Stimulated activated CD4-positive, alpha-beta T cell treated with anti-CD3 and anti-CD28 coated beads, Interleukin-12 subunit alpha, Interleukin-12 subunit beta, amount 100 ng/mL, for 4 hours (primary cell): ENCODE measurements around the gene NUP210.
A peak's percentile ranks its signal among the peaks of the same experiment; 100 is the strongest.
"Not testable (repeated sequence)": the region's sequence is repeated elsewhere in the genome, so short reads cannot be mapped to it uniquely, and the experiment has no call there.

Experiments
- DNase-seq: peaks from one replicate; pipeline ENCODE4 v3.0.0-alpha.2; 2020

Gene NUP210

GRCh38 chr3:13420045-13420830 is at the start of gene NUP210:
Gene NUP210, minus strand, starts transcription at chr3:13420322. Its CDS starts 96 bp downstream, at chr3:13420226.
- peak; percentile 69 for DNase-seq

- DNase-seq: no peak
Observed at GRCh38 chr3:13466781-13467180, 46.7 kb upstream of the NUP210 start.

GRCh38 chr3:13465236-13465873 is 45.2 kb upstream of the NUP210 start:
- no peak for DNase-seq

- DNase-seq: no peak
Observed at GRCh38 chr3:13463618-13464400, 43.7 kb upstream of the NUP210 start.

GRCh38 chr3:13462822-13463221 is 42.7 kb upstream of the NUP210 start:
- no peak for DNase-seq

GRCh38 chr3:13462125-13462629 is 42.1 kb upstream of the NUP210 start:
- DNase-seq: no peak

GRCh38 chr3:13461169-13462124 is 41.3 kb upstream of the NUP210 start:
- peak; percentile 65 for DNase-seq

- DNase-seq: no peak
Observed at GRCh38 chr3:13460341-13460736, 40.2 kb upstream of the NUP210 start.

- no peak for DNase-seq
Observed at GRCh38 chr3:13459605-13460340, 39.7 kb upstream of the NUP210 start.

- DNase-seq: no peak
Observed at GRCh38 chr3:13457593-13457992, 37.5 kb upstream of the NUP210 start.

GRCh38 chr3:13455644-13456043 is 35.5 kb upstream of the NUP210 start:
- DNase-seq: no peak

- DNase-seq: peak; percentile 6
Observed at GRCh38 chr3:13452490-13453335, 32.6 kb upstream of the NUP210 start.

- DNase-seq: peak; percentile 22
Observed at GRCh38 chr3:13451301-13451673, 31.2 kb upstream of the NUP210 start.

- DNase-seq: not testable (repeated sequence)
Observed at GRCh38 chr3:13442882-13443281, 22.8 kb upstream of the NUP210 start.

GRCh38 chr3:13440204-13440817 is 20.2 kb upstream of the NUP210 start:
- DNase-seq: no peak

- not testable (repeated sequence) for DNase-seq
Observed at GRCh38 chr3:13436213-13436612, 16.1 kb upstream of the NUP210 start.

- no peak for DNase-seq
Observed at GRCh38 chr3:13433912-13434311, 13.8 kb upstream of the NUP210 start.

- DNase-seq: no peak
Observed at GRCh38 chr3:13432093-13432492, 12.0 kb upstream of the NUP210 start.

GRCh38 chr3:13430411-13430875 is 10.3 kb upstream of the NUP210 start:
- not testable (repeated sequence) for DNase-seq
